Thyroid gland (tissue), 4 donors: ENCODE results near the gene MMP24. TPM values are rescaled to one million over a fixed set of nuclear protein-coding genes. Genes with fewer than 3 reads are reported as not detected.

Experiments used
- DNase-seq, 2 donors: peaks; one replicate each; pipeline ENCODE4 v3.0.0-alpha.2; 2019
- H3K27ac ChIP-seq, 3 donors: fragments of 200-600 bp; sonication (generic); 1 replicate in 2 of 3; 2 replicates in 1 of 3; pipeline ENCODE4 v1.5.1; 2016 to 2019; ENCODE audit warnings: mild to moderate bottlenecking in 1 of 3, moderate library complexity in 1 of 3
- H3K27me3 ChIP-seq: fragments of 200-600 bp; sonication (generic); one replicate; pipeline ENCODE4 v1.5.1; 2019
- H3K36me3 ChIP-seq, 2 donors: fragments of 200-600 bp; sonication (generic); one replicate each; pipeline ENCODE4 v1.5.1; 2016 to 2019
- H3K4me1 ChIP-seq, 2 donors: fragments of 200-600 bp; sonication (generic); one replicate each; pipeline ENCODE4 v1.5.1; 2017 to 2019
- H3K4me3 ChIP-seq, 3 donors: fragments of 200-600 bp; sonication (generic); replicated peaks in 1 of 3; 1 replicate in 2 of 3; 2 replicates in 1 of 3; pipeline ENCODE4 v1.5.1; 2016; ENCODE audit warnings: mild to moderate bottlenecking in 1 of 3
- H3K9me3 ChIP-seq: fragments of 200-600 bp; sonication (generic); one replicate; pipeline ENCODE4 v1.5.1; 2017
- POLR2A ChIP-seq, 2 donors: fragments of 450-650 bp; IDR thresholded peaks; one replicate each; pipeline ENCODE4 v1.6.1; 2017; ENCODE audit warnings: antibody characterized with exemption in 2 of 2, mild to moderate bottlenecking in 2 of 2, moderate library complexity in 1 of 2
- WGBS, 2 donors: methylation state at CpG; one replicate each; pipeline ENCODE4 v1.1.5; 2017; 5-methylcytosine and 5-hydroxymethylcytosine counted together
- intact Hi-C: fragments of 100-400 bp; cut with DNase I; formaldehyde crosslinking; loops from one replicate; pipeline ENCODE4 v1.15.1; 2023
- total RNA-seq, 4 donors: library from RNA; depleted of rRNA; stranded (reverse); fragments of >200 nt; gene quantifications; one replicate each; pipeline ENCODE4 v1.2.3, GENCODE V29; 2016
- TF ChIP-seq, protein P1 (sequence below), 6 experiments: fragments of 200-600 bp in 3 of 6; fragments of 450-650 bp in 3 of 6; sonication (generic) in 3 of 6; IDR thresholded peaks; one replicate each; pipeline ENCODE4 v1.5.1; 2016 to 2019; ENCODE audit warnings: antibody characterized with exemption in 6 of 6, mild to moderate bottlenecking in 2 of 6, inconsistent platforms in 1 of 6, moderate library complexity in 1 of 6

The MMP24 gene
- total RNA-seq, 4 donors from 2014 or later: 0.67 to 1.6 (median 0.92) TPM

GRCh38 chr20:35273449-35274171, 47.1 kb downstream of the MMP24 start:
- Histone ChIP-seq H3K36me3 (peaks cover 6 to 7% of the 10 kb centered on the region in 2 donors), H3K9me3 (no peaks in the 10 kb centered on the region), H3K4me1 (peaks cover 15 to 17% of the 10 kb centered on the region in 2 donors), H3K4me3 (no peak overlapping the region), H3K27ac (no peak overlapping the region), H3K27me3 (no peaks in the 10 kb centered on the region)
- TF ChIP-seq, protein P1, sequence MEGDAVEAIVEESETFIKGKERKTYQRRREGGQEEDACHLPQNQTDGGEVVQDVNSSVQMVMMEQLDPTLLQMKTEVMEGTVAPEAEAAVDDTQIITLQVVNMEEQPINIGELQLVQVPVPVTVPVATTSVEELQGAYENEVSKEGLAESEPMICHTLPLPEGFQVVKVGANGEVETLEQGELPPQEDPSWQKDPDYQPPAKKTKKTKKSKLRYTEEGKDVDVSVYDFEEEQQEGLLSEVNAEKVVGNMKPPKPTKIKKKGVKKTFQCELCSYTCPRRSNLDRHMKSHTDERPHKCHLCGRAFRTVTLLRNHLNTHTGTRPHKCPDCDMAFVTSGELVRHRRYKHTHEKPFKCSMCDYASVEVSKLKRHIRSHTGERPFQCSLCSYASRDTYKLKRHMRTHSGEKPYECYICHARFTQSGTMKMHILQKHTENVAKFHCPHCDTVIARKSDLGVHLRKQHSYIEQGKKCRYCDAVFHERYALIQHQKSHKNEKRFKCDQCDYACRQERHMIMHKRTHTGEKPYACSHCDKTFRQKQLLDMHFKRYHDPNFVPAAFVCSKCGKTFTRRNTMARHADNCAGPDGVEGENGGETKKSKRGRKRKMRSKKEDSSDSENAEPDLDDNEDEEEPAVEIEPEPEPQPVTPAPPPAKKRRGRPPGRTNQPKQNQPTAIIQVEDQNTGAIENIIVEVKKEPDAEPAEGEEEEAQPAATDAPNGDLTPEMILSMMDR (IDR thresholded peaks at IDR 0.05): no peak
- no peak for TF ChIP-seq POLR2A (IDR thresholded peaks at IDR 0.05)
- intact Hi-C loops: no loop called here
- WGBS, 2 donors: 73 to 95% methylated on average over 10 of the region's 13 CpGs
- no peak for DNase-seq

GRCh38 chr20:35274172-35275092, 47.9 kb downstream of the MMP24 start:
- WGBS, 2 donors: 89 to 94% methylated on average over 21 to 23 of the region's 24 CpGs
- H3K27ac ChIP-seq: no peak overlapping the region
- no peaks in the 10 kb centered on the region for H3K27me3 ChIP-seq
- peaks cover 12 to 15% of the 10 kb centered on the region in 2 donors for H3K36me3 ChIP-seq
- TF ChIP-seq, protein P1 (IDR thresholded peaks at IDR 0.05): no peak
- TF ChIP-seq POLR2A (IDR thresholded peaks at IDR 0.05): no peak
- intact Hi-C loops: no loop called here
- no peak overlapping the region for H3K4me3 ChIP-seq
- DNase-seq: no peak
- peaks cover 12% of the 10 kb centered on the region in 2 donors for H3K4me1 ChIP-seq
- no peaks in the 10 kb centered on the region for H3K9me3 ChIP-seq

DNA sequence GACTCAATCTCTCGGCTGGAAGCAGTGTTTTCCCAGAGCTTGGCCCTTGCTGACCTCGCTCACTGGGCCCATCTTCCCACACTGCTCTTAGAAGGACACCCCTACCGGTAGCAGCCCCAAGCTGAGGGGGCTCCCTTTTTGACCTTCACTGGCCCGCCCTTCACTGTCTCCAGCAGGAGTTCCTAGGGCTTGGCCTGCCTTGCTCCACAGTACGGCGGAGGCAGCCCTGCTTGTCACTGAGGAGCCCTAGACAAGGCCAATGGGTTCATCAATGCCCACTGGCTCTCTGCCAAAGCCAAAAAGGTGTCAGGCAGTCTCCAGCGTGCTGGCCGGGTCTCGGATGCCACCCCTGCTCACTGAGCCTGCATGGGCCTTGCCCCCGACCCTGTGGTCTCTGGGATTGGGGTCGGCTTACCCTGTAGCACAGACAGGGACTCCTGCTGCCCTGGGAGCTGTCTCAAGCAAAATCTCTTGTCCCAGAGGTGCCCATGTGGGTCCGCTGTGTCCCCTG, 49.3 kb downstream of the MMP24 start:
- H3K9me3 ChIP-seq: no peaks in the 10 kb centered on the region
- TF ChIP-seq POLR2A (IDR thresholded peaks at IDR 0.05): no peak
- TF ChIP-seq, protein P1 (IDR thresholded peaks at IDR 0.05): no peak
- H3K4me3 ChIP-seq: no peak overlapping the region
- intact Hi-C loops: no loop called here
- no peaks in the 10 kb centered on the region for H3K27me3 ChIP-seq
- peaks cover 22 to 28% of the 10 kb centered on the region in 2 donors for H3K36me3 ChIP-seq
- 89 to 92% methylated on average over 10 to 12 of the region's 12 CpGs for WGBS, 2 donors
- no peak overlapping the region for H3K27ac ChIP-seq
- H3K4me1 ChIP-seq: peaks cover 10 to 12% of the 10 kb centered on the region in 2 donors
- DNase-seq: no peak

DNA sequence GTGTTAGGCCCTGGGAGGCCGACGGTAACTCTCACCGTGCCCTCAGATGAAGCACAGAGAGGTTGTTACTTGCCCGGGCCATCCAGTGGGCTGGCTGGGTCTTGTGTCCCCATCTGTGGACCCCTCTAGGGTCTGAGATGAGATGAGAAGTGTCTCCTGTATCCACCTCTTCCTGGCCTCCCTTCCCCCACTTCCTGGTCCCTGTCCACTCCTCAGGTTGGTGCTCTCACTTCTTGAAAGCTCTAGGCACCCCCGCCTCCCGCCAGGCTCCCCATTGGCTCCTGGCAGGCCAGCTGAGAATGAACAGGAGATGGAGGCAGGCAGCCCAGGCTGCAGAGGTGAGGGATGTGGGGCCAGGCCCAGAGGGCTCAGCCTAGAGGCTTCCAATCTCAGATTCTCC, 49.9 kb downstream of the MMP24 start:
- peak overlapping the region in 1 of 3 donors; percentile 79 for H3K4me3 ChIP-seq
- 89 to 91% methylated on average over 5 to 6 of the region's 6 CpGs for WGBS, 2 donors

More for the DNA sequence above, 49.9 kb downstream of the MMP24 start:
- DNase-seq: no peak
- Histone ChIP-seq H3K36me3 (peaks cover 21 to 24% of the 10 kb centered on the region in 2 donors), H3K27me3 (no peaks in the 10 kb centered on the region), H3K27ac (peak overlapping the region in 2 of 3 donors; percentile 86 to 98), H3K9me3 (no peaks in the 10 kb centered on the region), H3K4me1 (peaks cover 10 to 12% of the 10 kb centered on the region in 2 donors)
- TF ChIP-seq, protein P1 (IDR thresholded peaks at IDR 0.05): no peak
- TF ChIP-seq POLR2A (IDR thresholded peaks at IDR 0.05): no peak
- intact Hi-C loops: no loop called here
